ENCODE data around the gene SEMA3G. TPM values are rescaled to one million over a fixed set of nuclear protein-coding genes. Genes with fewer than 3 reads are reported as not detected.
A peak's percentile ranks its signal among the peaks of the same experiment; 100 is the strongest.

The SEMA3G gene
- total RNA-seq, 1 experiment from 2014 or later, result 1.6 TPM

- H3K4me3 Mint-ChIP-seq, result no peak overlapping the region
- POLR2A ChIA-PET, result no interaction called here
- H3K27me3 Mint-ChIP-seq (ENCODE audit: low read depth), result no peaks in the 10 kb centered on the region
- no peak for TF ChIP-seq PRRX2 (CRISPR knock-in tag; IDR thresholded peaks at IDR 0.05)
- TF ChIP-seq KAT7 (CRISPR knock-in tag; IDR thresholded peaks at IDR 0.05; ENCODE audit: borderline replicate concordance), result no peak
- no peak for TF ChIP-seq MAX (CRISPR knock-in tag; IDR thresholded peaks at IDR 0.05)
- TF ChIP-seq, protein P1, sequence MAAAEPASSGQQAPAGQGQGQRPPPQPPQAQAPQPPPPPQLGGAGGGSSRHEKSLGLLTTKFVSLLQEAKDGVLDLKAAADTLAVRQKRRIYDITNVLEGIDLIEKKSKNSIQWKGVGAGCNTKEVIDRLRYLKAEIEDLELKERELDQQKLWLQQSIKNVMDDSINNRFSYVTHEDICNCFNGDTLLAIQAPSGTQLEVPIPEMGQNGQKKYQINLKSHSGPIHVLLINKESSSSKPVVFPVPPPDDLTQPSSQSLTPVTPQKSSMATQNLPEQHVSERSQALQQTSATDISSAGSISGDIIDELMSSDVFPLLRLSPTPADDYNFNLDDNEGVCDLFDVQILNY (CRISPR knock-in tag; IDR thresholded peaks at IDR 0.05), result no peak
- no peak for TF ChIP-seq ZNF281 (CRISPR knock-in tag; IDR thresholded peaks at IDR 0.05)
- no peak for TF ChIP-seq AR (CRISPR knock-in tag; IDR thresholded peaks at IDR 0.05)
- TF ChIP-seq NR3C1 (CRISPR knock-in tag; conservative IDR thresholded peaks at IDR 0.05; ENCODE audit: low read depth), result no peak
- TF ChIP-seq GABPB1 (CRISPR knock-in tag; IDR thresholded peaks at IDR 0.05), result peak; percentile 45; the same call in 1 of the 2 replicates
- no peaks in the 10 kb centered on the region for H3K36me3 Mint-ChIP-seq
- ATAC-seq, result no peak
- CTCF ChIA-PET, result interaction anchor here (1.4 to 4.9 kb wide), 4 partner anchors 16 to 44 kb away, joined by 5 to 43 read pairs (median 14); partner anchors contain the start of gene SEMA3G
- DNase-seq (ENCODE audit: low spot score), result no peak
- no peak overlapping the region for H3K27ac Mint-ChIP-seq
- peaks cover 8% of the 10 kb centered on the region; the same call in 1 of the 2 replicates for H3K4me1 Mint-ChIP-seq
- H3K9me3 Mint-ChIP-seq, result no peaks in the 10 kb centered on the region
Measured at GRCh38 chr3:52429779-52430415, 15.0 kb downstream of the SEMA3G start.

GRCh38 chr3:52429031-52429430 is 15.9 kb downstream of the SEMA3G start:
- H3K27me3 Mint-ChIP-seq (ENCODE audit: low read depth), result no peaks in the 10 kb centered on the region
- ChIA-PET CTCF (interaction anchor here (1.4 to 2.6 kb wide), 2 partner anchors 16 to 18 kb away, joined by 5 to 19 read pairs; partner anchors contain the start of gene SEMA3G), POLR2A (no interaction called here)
- H3K4me1 Mint-ChIP-seq, result peaks cover 4% of the 10 kb centered on the region; the same call in 1 of the 2 replicates
- DNase-seq (ENCODE audit: low spot score), result no peak
- no peaks in the 10 kb centered on the region for H3K36me3 Mint-ChIP-seq
- no peak overlapping the region for H3K4me3 Mint-ChIP-seq
- ATAC-seq, result no peak
- H3K27ac Mint-ChIP-seq, result no peak overlapping the region
- TF ChIP-seq NR1H2 (CRISPR knock-in tag; IDR thresholded peaks at IDR 0.05) (no peak), GABPB1 (CRISPR knock-in tag; IDR thresholded peaks at IDR 0.05) (no peak)
- TF ChIP-seq, protein P2, sequence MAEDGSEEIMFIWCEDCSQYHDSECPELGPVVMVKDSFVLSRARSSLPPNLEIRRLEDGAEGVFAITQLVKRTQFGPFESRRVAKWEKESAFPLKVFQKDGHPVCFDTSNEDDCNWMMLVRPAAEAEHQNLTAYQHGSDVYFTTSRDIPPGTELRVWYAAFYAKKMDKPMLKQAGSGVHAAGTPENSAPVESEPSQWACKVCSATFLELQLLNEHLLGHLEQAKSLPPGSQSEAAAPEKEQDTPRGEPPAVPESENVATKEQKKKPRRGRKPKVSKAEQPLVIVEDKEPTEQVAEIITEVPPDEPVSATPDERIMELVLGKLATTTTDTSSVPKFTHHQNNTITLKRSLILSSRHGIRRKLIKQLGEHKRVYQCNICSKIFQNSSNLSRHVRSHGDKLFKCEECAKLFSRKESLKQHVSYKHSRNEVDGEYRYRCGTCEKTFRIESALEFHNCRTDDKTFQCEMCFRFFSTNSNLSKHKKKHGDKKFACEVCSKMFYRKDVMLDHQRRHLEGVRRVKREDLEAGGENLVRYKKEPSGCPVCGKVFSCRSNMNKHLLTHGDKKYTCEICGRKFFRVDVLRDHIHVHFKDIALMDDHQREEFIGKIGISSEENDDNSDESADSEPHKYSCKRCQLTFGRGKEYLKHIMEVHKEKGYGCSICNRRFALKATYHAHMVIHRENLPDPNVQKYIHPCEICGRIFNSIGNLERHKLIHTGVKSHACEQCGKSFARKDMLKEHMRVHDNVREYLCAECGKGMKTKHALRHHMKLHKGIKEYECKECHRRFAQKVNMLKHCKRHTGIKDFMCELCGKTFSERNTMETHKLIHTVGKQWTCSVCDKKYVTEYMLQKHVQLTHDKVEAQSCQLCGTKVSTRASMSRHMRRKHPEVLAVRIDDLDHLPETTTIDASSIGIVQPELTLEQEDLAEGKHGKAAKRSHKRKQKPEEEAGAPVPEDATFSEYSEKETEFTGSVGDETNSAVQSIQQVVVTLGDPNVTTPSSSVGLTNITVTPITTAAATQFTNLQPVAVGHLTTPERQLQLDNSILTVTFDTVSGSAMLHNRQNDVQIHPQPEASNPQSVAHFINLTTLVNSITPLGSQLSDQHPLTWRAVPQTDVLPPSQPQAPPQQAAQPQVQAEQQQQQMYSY (CRISPR knock-in tag; IDR thresholded peaks at IDR 0.05), result no peak
- TF ChIP-seq, protein P3, sequence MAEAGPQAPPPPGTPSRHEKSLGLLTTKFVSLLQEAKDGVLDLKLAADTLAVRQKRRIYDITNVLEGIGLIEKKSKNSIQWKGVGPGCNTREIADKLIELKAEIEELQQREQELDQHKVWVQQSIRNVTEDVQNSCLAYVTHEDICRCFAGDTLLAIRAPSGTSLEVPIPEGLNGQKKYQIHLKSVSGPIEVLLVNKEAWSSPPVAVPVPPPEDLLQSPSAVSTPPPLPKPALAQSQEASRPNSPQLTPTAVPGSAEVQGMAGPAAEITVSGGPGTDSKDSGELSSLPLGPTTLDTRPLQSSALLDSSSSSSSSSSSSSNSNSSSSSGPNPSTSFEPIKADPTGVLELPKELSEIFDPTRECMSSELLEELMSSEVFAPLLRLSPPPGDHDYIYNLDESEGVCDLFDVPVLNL (CRISPR knock-in tag; IDR thresholded peaks at IDR 0.05; ENCODE audit: borderline replicate concordance, low read depth), result no peak
- no peaks in the 10 kb centered on the region for H3K9me3 Mint-ChIP-seq
